Activated effector memory CD4-positive, alpha-beta T cell treated with Interleukin-2 at 50 U/mL for 16 hours (primary cell): ENCODE results near the gene ITSN1.
"Not testable (repeated sequence)": the region's sequence is repeated elsewhere in the genome, so short reads cannot be mapped to it uniquely, and the experiment has no call there.

ENCODE experiments used
- DNase-seq: peaks from one replicate; pipeline ENCODE4 v3.0.0-alpha.2; 2020

Gene ITSN1

GRCh38 chr21:33684068-33684467 is 41.8 kb downstream of the ITSN1 start:
- no peak for DNase-seq

GRCh38 chr21:33684923-33685560 is 42.7 kb downstream of the ITSN1 start:
- DNase-seq = no peak

GRCh38 chr21:33685613-33686197 is 43.4 kb downstream of the ITSN1 start:
- DNase-seq = no peak

- no peak for DNase-seq
Measured at GRCh38 chr21:33686386-33686785, 44.1 kb downstream of the ITSN1 start.

- no peak for DNase-seq
Measured at GRCh38 chr21:33687634-33688033, 45.3 kb downstream of the ITSN1 start.

GRCh38 chr21:33688353-33688752 is 46.1 kb downstream of the ITSN1 start:
- DNase-seq = no peak

GRCh38 chr21:33690874-33691273 is 48.6 kb downstream of the ITSN1 start:
- DNase-seq = no peak

- DNase-seq = no peak
Measured at GRCh38 chr21:33691945-33692603, 49.8 kb downstream of the ITSN1 start.

GRCh38 chr21:33695813-33696212 is 53.5 kb downstream of the ITSN1 start:
- no peak for DNase-seq

GRCh38 chr21:33696465-33696864 is 54.2 kb downstream of the ITSN1 start:
- DNase-seq = no peak

GRCh38 chr21:33698087-33698860 is 56.0 kb downstream of the ITSN1 start:
- DNase-seq = no peak

GRCh38 chr21:33699277-33699676 is 57.0 kb downstream of the ITSN1 start:
- DNase-seq = no peak

- DNase-seq = no peak
Measured at GRCh38 chr21:33700491-33700890, 58.2 kb downstream of the ITSN1 start.

- DNase-seq = no peak
Measured at GRCh38 chr21:33703750-33704606, 61.7 kb downstream of the ITSN1 start.

GRCh38 chr21:33707846-33708245 is 65.5 kb downstream of the ITSN1 start:
- DNase-seq = no peak

GRCh38 chr21:33708874-33709273 is 66.6 kb downstream of the ITSN1 start:
- no peak for DNase-seq

GRCh38 chr21:33712022-33712803 is 69.9 kb downstream of the ITSN1 start:
- no peak for DNase-seq

- DNase-seq = no peak
Measured at GRCh38 chr21:33721081-33721480, 78.8 kb downstream of the ITSN1 start.

- not testable (repeated sequence) for DNase-seq
Measured at GRCh38 chr21:33729139-33729538, 86.8 kb downstream of the ITSN1 start.

GRCh38 chr21:33729641-33730040 is 87.3 kb downstream of the ITSN1 start:
- DNase-seq = no peak

GRCh38 chr21:33731447-33731846 is 89.1 kb downstream of the ITSN1 start:
- DNase-seq = no peak

- DNase-seq = no peak
Measured at GRCh38 chr21:33732038-33732437, 89.7 kb downstream of the ITSN1 start.
